ENCODE measurements around the gene CD8B. TPM values are rescaled to one million over a fixed set of nuclear protein-coding genes. Genes with fewer than 3 reads are reported as not detected.

Gene CD8B
- polyA plus RNA-seq, 1 of the 3 experiments (the other 2 are of a cell fraction): not detected

- Histone ChIP-seq H3K9ac (no peak overlapping the region), H3K4me1 (ENCODE audit: control insufficient read depth in 1 of 2, insufficient read depth in 2 of 2, low read depth in 1 of 2, low read length in 1 of 2) (no peaks in the 10 kb centered on the region), H3K27me3 (ENCODE audit: insufficient read depth) (no peaks in the 10 kb centered on the region), H3K4me3 (ENCODE audit: low read depth in 2 of 2, low read length in 1 of 2) (no peak overlapping the region), H3K36me3 (replicated peaks in 1 of 2; ENCODE audit: control insufficient read depth in 1 of 2, insufficient read depth in 2 of 2, low read length in 1 of 2) (peaks cover 0 to 14% of the 10 kb centered on the region in 2 experiments), H3K9me2 (no peaks in the 10 kb centered on the region), H3K79me2 (ENCODE audit: insufficient read depth) (no peaks in the 10 kb centered on the region), H3K4me2 (no peak overlapping the region), H2AFZ (ENCODE audit: low read depth) (no peak overlapping the region), H4K20me1 (ENCODE audit: insufficient read depth) (no peaks in the 10 kb centered on the region), H3F3A (replicated peaks; ENCODE audit: insufficient read depth) (no peaks in the 10 kb centered on the region), H3K9me3 (no peaks in the 10 kb centered on the region), H3K27ac (ENCODE audit: low read depth in 2 of 2, low read length in 1 of 2) (no peak overlapping the region)
- CTCF ChIA-PET: interaction anchor here (1.6 kb wide), 1 partner anchor 15 kb away, joined by 8 read pairs; no protein-coding TSS in a partner anchor
- POLR2A ChIA-PET: no interaction called here
- DNase-seq: no peak
- 94% methylated on average over 3 of the region's 3 CpGs for WGBS (ENCODE audit: low lambda C conversion rate)
- TF ChIP-seq POLR2AphosphoS5 (IDR thresholded peaks at IDR 0.05; ENCODE audit: low read depth, low read length) (no peak), NFIC (IDR thresholded peaks at IDR 0.05; ENCODE audit: borderline replicate concordance) (no peak), TCF12 (IDR thresholded peaks at IDR 0.05) (no peak), GATA2 (CRISPR knock-in tag; IDR thresholded peaks at IDR 0.05) (no peak), YY1 (IDR thresholded peaks at IDR 0.05; ENCODE audit: low read depth) (no peak)
- TF ChIP-seq, protein P1, sequence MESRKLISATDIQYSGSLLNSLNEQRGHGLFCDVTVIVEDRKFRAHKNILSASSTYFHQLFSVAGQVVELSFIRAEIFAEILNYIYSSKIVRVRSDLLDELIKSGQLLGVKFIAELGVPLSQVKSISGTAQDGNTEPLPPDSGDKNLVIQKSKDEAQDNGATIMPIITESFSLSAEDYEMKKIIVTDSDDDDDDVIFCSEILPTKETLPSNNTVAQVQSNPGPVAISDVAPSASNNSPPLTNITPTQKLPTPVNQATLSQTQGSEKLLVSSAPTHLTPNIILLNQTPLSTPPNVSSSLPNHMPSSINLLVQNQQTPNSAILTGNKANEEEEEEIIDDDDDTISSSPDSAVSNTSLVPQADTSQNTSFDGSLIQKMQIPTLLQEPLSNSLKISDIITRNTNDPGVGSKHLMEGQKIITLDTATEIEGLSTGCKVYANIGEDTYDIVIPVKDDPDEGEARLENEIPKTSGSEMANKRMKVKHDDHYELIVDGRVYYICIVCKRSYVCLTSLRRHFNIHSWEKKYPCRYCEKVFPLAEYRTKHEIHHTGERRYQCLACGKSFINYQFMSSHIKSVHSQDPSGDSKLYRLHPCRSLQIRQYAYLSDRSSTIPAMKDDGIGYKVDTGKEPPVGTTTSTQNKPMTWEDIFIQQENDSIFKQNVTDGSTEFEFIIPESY (IDR thresholded peaks at IDR 0.05; ENCODE audit: borderline replicate concordance, low read depth): no peak
- TF ChIP-seq, protein P2, sequence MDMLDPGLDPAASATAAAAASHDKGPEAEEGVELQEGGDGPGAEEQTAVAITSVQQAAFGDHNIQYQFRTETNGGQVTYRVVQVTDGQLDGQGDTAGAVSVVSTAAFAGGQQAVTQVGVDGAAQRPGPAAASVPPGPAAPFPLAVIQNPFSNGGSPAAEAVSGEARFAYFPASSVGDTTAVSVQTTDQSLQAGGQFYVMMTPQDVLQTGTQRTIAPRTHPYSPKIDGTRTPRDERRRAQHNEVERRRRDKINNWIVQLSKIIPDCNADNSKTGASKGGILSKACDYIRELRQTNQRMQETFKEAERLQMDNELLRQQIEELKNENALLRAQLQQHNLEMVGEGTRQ (IDR thresholded peaks at IDR 0.05; ENCODE audit: borderline replicate concordance, low read depth, low read length): no peak
Observed at GRCh38 chr2:86779971-86780370, 81.7 kb downstream of the CD8B start.

DNA sequence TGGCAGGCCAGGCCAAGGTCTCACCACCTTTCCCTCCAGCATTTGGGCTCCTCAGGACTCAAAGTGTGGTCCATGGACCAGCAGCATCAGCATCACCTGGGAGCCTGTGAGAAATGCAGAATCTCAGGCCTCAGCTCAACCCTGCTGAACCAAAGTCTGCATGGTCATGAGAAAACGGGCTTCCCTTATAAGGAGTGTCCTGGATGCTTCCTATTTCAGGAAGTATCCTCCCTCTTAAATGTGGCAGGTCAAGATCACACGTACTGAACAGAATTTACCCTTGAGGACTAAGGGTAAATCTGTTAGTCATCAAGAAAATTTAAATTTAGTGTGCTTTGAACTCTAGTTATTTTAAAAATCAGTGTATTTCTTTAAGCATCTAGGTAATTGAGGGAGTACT lies 82.7 kb downstream of the CD8B start:
- CTCF ChIA-PET: interaction anchor here (3.9 kb wide), 1 partner anchor 14 kb away, joined by 12 read pairs; no protein-coding TSS in a partner anchor
- TF ChIP-seq TAF1 (IDR thresholded peaks at IDR 0.05; ENCODE audit: borderline replicate concordance, low read depth, low read length) (no peak), MAX (IDR thresholded peaks at IDR 0.05; ENCODE audit: low read depth) (no peak), RAD21 (IDR thresholded peaks at IDR 0.05; ENCODE audit: low read length) (no peak), FOSL2 (IDR thresholded peaks at IDR 0.05; ENCODE audit: borderline replicate concordance, low read depth) (no peak), SIN3A (IDR thresholded peaks at IDR 0.05; ENCODE audit: borderline replicate concordance, low read depth, low read length) (no peak), EP300 (IDR thresholded peaks at IDR 0.05; ENCODE audit: borderline replicate concordance in 1 of 2, low read depth in 1 of 2, low read length in 1 of 2) (no peak), RFX5 (IDR thresholded peaks at IDR 0.05; ENCODE audit: low read length) (no peak), GATA2 (CRISPR knock-in tag; IDR thresholded peaks at IDR 0.05) (no peak), GABPA (IDR thresholded peaks at IDR 0.05; ENCODE audit: low read depth) (no peak), USF1 (IDR thresholded peaks at IDR 0.05; ENCODE audit: borderline replicate concordance, low read depth) (no peak), RXRA (IDR thresholded peaks at IDR 0.05; ENCODE audit: borderline replicate concordance, low read depth) (no peak), NRF1 (IDR thresholded peaks at IDR 0.05; ENCODE audit: low read depth, low read length) (no peak), TCF12 (IDR thresholded peaks at IDR 0.05) (no peak), TEAD4 (IDR thresholded peaks at IDR 0.05; ENCODE audit: borderline replicate concordance, insufficient read depth) (no peak)
- TF ChIP-seq, protein P3, sequence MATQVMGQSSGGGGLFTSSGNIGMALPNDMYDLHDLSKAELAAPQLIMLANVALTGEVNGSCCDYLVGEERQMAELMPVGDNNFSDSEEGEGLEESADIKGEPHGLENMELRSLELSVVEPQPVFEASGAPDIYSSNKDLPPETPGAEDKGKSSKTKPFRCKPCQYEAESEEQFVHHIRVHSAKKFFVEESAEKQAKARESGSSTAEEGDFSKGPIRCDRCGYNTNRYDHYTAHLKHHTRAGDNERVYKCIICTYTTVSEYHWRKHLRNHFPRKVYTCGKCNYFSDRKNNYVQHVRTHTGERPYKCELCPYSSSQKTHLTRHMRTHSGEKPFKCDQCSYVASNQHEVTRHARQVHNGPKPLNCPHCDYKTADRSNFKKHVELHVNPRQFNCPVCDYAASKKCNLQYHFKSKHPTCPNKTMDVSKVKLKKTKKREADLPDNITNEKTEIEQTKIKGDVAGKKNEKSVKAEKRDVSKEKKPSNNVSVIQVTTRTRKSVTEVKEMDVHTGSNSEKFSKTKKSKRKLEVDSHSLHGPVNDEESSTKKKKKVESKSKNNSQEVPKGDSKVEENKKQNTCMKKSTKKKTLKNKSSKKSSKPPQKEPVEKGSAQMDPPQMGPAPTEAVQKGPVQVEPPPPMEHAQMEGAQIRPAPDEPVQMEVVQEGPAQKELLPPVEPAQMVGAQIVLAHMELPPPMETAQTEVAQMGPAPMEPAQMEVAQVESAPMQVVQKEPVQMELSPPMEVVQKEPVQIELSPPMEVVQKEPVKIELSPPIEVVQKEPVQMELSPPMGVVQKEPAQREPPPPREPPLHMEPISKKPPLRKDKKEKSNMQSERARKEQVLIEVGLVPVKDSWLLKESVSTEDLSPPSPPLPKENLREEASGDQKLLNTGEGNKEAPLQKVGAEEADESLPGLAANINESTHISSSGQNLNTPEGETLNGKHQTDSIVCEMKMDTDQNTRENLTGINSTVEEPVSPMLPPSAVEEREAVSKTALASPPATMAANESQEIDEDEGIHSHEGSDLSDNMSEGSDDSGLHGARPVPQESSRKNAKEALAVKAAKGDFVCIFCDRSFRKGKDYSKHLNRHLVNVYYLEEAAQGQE (IDR thresholded peaks at IDR 0.05; ENCODE audit: low read depth, low read length): no peak
- TF ChIP-seq, protein P2 (IDR thresholded peaks at IDR 0.05; ENCODE audit: borderline replicate concordance, low read depth, low read length): no peak

More for the DNA sequence above, 82.7 kb downstream of the CD8B start:
- H3K4me2 ChIP-seq: no peak overlapping the region
- POLR2A ChIA-PET: no interaction called here
- no peaks in the 10 kb centered on the region for H3K9me3 ChIP-seq
- H4K20me1 ChIP-seq (ENCODE audit: insufficient read depth): no peaks in the 10 kb centered on the region
- no peaks in the 10 kb centered on the region for H3K4me1 ChIP-seq (ENCODE audit: control insufficient read depth in 1 of 2, insufficient read depth in 2 of 2, low read depth in 1 of 2, low read length in 1 of 2)
- no peaks in the 10 kb centered on the region for H3K9me2 ChIP-seq
- DNase-seq: no peak
- no peak overlapping the region for H3K9ac ChIP-seq
- H3K4me3 ChIP-seq (ENCODE audit: low read depth in 2 of 2, low read length in 1 of 2): no peak overlapping the region
- no peak overlapping the region for H3K27ac ChIP-seq (ENCODE audit: low read depth in 2 of 2, low read length in 1 of 2)
- 81% methylated on average over 2 of the region's 2 CpGs for WGBS (ENCODE audit: low lambda C conversion rate)
- H3K79me2 ChIP-seq (ENCODE audit: insufficient read depth): no peaks in the 10 kb centered on the region
- H2AFZ ChIP-seq (ENCODE audit: low read depth): no peak overlapping the region
- no peaks in the 10 kb centered on the region for H3K27me3 ChIP-seq (ENCODE audit: insufficient read depth)
- H3F3A ChIP-seq (replicated peaks; ENCODE audit: insufficient read depth): no peaks in the 10 kb centered on the region
- H3K36me3 ChIP-seq (replicated peaks in 1 of 2; ENCODE audit: control insufficient read depth in 1 of 2, insufficient read depth in 2 of 2, low read length in 1 of 2): peaks cover 1 to 24% of the 10 kb centered on the region in 2 experiments

Measured in SK-N-SH (cell line).